Adrenal gland (tissue), 12 donors: ENCODE data around the gene PEG3. TPM values are rescaled to one million over a fixed set of nuclear protein-coding genes. Genes with fewer than 3 reads are reported as not detected.
A peak's percentile ranks its signal among the peaks of the same experiment; 100 is the strongest.

Source experiments
- DNase-seq, 7 donors: peaks; one replicate each; pipeline ENCODE4 v3.0.0-alpha.2; 2019 to 2020
- H3K27ac ChIP-seq, 5 donors: fragments of 200-600 bp; sonication (generic) in 4 of 5; 1 replicate in 3 of 5; 2 replicates in 2 of 5; pipeline versions ENCODE4 v1.5.1 to v1.8.0; 2016 to 2020; ENCODE audit warnings: mild to moderate bottlenecking in 1 of 5
- H3K27me3 ChIP-seq: fragments of 200-600 bp; 2 replicates; pipeline ENCODE4 v1.8.0; 2021
- H3K36me3 ChIP-seq, 2 donors: fragments of 200-600 bp; replicated peaks in 1 of 2; 1 replicate in 1 of 2; 2 replicates in 1 of 2; pipeline versions ENCODE4 v1.5.1 to v1.8.0; 2018 to 2022
- H3K4me1 ChIP-seq, 2 donors: fragments of 200-600 bp; replicated peaks in 1 of 2; 1 replicate in 1 of 2; 2 replicates in 1 of 2; pipeline versions ENCODE4 v1.5.1 to v1.8.0; 2018 to 2021
- H3K4me3 ChIP-seq, 4 donors: fragments of 200-600 bp; sonication (generic) in 3 of 4; one replicate each; pipeline ENCODE4 v1.5.1; 2016 to 2018
- H3K9me3 ChIP-seq, 3 donors: fragments of 200-600 bp; sonication (generic) in 1 of 3; replicated peaks in 1 of 3; 1 replicate in 2 of 3; 2 replicates in 1 of 3; pipeline versions ENCODE4 v1.5.1 to v1.8.0; 2016 to 2021
- CTCF ChIP-seq, 6 experiments: fragments of 450-650 bp in 4 of 6; fragments of 200-600 bp in 2 of 6; sonication (generic) in 1 of 6; IDR thresholded peaks; 1 replicate in 5 of 6; 2 replicates in 1 of 6; pipeline versions ENCODE4 v1.5.1 to v1.8.0; 2016 to 2021; ENCODE audit warnings: antibody characterized with exemption in 6 of 6, mild to moderate bottlenecking in 2 of 6, moderate library complexity in 1 of 6
- POLR2A ChIP-seq, 2 donors: fragments of 450-650 bp; IDR thresholded peaks; one replicate each; pipeline ENCODE4 v1.6.1; 2017; ENCODE audit warnings: antibody characterized with exemption in 2 of 2, mild to moderate bottlenecking in 2 of 2, moderate library complexity in 1 of 2
- WGBS, 4 donors: extraction: QIAGEN DNeasy Blood & Tissue Kit in 2 of 4; methylation state at CpG; one replicate each; pipeline versions ENCODE4 v1.1.5 to v1.1.7; 2013 to 2017; 5-methylcytosine and 5-hydroxymethylcytosine counted together
- intact Hi-C, 2 donors: fragments of 100-400 bp; cut with DNase I; formaldehyde crosslinking; loops; one replicate each; pipeline versions ENCODE4 v1.14.1 to v1.15.0; 2022 to 2023
- polyA plus RNA-seq, 3 donors: library from polyadenylated mRNA; stranded (reverse); fragments of 200-250 nt in 2 of 3; fragments of 350-450 nt in 1 of 3; fragmentation: Illumina TruSeq in 1 of 3; extraction: RNeasy Lipid Tissue Mini Kit (QIAGEN cat#74804) in 1 of 3; gene quantifications; one replicate each; pipeline ENCODE4 v1.2.3, GENCODE V29; 2013 to 2014
- total RNA-seq, 9 donors: library from RNA; depleted of rRNA in 4 of 9; stranded (reverse); fragments of >200 nt in 4 of 9; fragments of 120-200 nt in 1 of 9; fragmentation: NEBNext Ultra II Directional in 1 of 9; extraction: Animal tissue kit (Norgen Biotek cat#: 25700) in 1 of 9; gene quantifications; one replicate each; pipeline versions ENCODE4 v1.1.0 to v1.2.4, GENCODE V29; 2013 to 2023
- donor health status: healthy with polysubstance abuse.
- donor health status: Bipolar disorder and iron deficiency.
- donor health status: DM: yes; HTN: yes; CAD: no.
- donor health status: DM: no; HTN: no; CAD: no.
- donor health status: DM: no; HTN: no; CAD: no.
- donor health status: DM: yes; HTN: yes; CAD: no.

Gene PEG3
- total and polyA plus RNA-seq, 12 donors = 17.3 to 743 (median 235) TPM

- intact Hi-C loops = no loop called here
- Histone ChIP-seq H3K9me3 (no peaks in the 10 kb centered on the region), H3K4me1 (peaks cover 0 to 24% of the 10 kb centered on the region in 2 donors), H3K36me3 (no peaks in the 10 kb centered on the region), H3K27ac (peak overlapping the region in 2 of 5 donors; percentile 53 to 86), H3K27me3 (no peaks in the 10 kb centered on the region), H3K4me3 (no peak overlapping the region)
- DNase-seq = no peak
- WGBS, 4 donors = 66 to 82% (median 68%) methylated on average over 9 of the region's 9 CpGs
- TF ChIP-seq POLR2A (IDR thresholded peaks at IDR 0.05) (no peak), CTCF (IDR thresholded peaks at IDR 0.05) (no peak)
Observed at GRCh38 chr19:56836059-56836458, 4.5 kb downstream of the PEG3 start.

GRCh38 chr19:56835401-56835800 lies 5.1 kb downstream of the PEG3 start:
- TF ChIP-seq CTCF (IDR thresholded peaks at IDR 0.05) (no peak), POLR2A (IDR thresholded peaks at IDR 0.05) (no peak)
- H3K27ac ChIP-seq = peak overlapping the region in 3 of 5 donors; percentile 53 to 78 (median 65)
- H3K9me3 ChIP-seq = no peaks in the 10 kb centered on the region
- no peaks in the 10 kb centered on the region for H3K27me3 ChIP-seq
- no peak overlapping the region for H3K4me3 ChIP-seq
- peaks cover 0 to 28% of the 10 kb centered on the region in 2 donors for H3K4me1 ChIP-seq
- DNase-seq = no peak
- H3K36me3 ChIP-seq = no peaks in the 10 kb centered on the region
- intact Hi-C loops = no loop called here

DNA sequence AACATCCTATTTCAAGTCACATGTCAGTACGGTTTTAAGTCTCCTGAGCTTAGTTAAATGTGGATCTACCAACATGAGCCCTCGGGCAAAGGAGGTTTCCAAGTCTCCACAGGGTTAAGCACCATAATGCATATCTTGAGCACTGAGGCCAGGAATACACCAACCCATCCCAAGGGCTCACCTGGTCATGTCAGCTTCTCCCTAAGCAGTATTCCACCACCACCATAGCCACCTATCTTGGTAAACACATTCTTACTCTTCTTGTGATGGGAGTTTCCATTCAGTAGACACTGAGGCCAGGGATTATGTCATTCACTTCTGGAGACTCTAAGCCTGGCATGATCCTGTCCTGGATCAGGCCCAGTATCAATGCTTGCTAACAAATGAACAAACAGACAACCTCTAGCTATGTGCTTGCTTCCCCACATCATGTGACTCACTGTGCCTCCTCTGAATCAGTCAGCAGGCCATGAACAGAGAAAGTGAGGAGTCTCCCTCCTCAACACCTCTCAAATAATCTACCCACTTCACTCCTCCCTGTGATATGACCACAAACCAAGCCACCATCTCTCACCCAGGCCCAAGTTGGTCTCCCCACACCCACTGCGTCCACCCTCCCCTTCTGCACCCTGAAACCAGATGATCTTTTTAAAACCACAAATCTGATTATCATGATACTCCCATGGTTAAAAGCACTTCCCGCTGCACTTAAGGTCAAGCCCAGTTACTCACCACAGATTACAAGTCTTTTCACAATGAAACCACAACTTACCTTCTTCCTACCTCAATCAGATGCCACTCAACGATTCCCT lies 5.8 kb downstream of the PEG3 start:
- Histone ChIP-seq H3K9me3 (no peaks in the 10 kb centered on the region), H3K4me3 (no peak overlapping the region), H3K4me1 (peaks cover 0 to 28% of the 10 kb centered on the region in 2 donors), H3K27me3 (no peaks in the 10 kb centered on the region), H3K27ac (peak overlapping the region in 3 of 5 donors; percentile 53 to 78 (median 65)), H3K36me3 (no peaks in the 10 kb centered on the region)
- intact Hi-C loops = no loop called here
- TF ChIP-seq POLR2A (IDR thresholded peaks at IDR 0.05) = no peak
- TF ChIP-seq CTCF (IDR thresholded peaks at IDR 0.05) = no peak
- 58 to 78% (median 69%) methylated on average over 5 of the region's 5 CpGs for WGBS, 4 donors
- DNase-seq = peak in 6 of 7 donors; percentile 46 to 73 (median 60)

GRCh38 chr19:56832352-56832928 lies 8.1 kb downstream of the PEG3 start:
- 67 to 76% (median 71%) methylated on average over 5 of the region's 5 CpGs for WGBS, 4 donors
- Histone ChIP-seq H3K27ac (peak overlapping the region in 1 of 5 donors; percentile 25), H3K4me3 (no peak overlapping the region), H3K27me3 (no peaks in the 10 kb centered on the region), H3K9me3 (no peaks in the 10 kb centered on the region), H3K36me3 (no peaks in the 10 kb centered on the region), H3K4me1 (peaks cover 0 to 28% of the 10 kb centered on the region in 2 donors)
- TF ChIP-seq POLR2A (IDR thresholded peaks at IDR 0.05) = no peak
- TF ChIP-seq CTCF (IDR thresholded peaks at IDR 0.05) = no peak
- intact Hi-C loops = no loop called here
- DNase-seq = no peak
